HK-2 (cell line): ENCODE results near the gene RASA3.
"Not testable (repeated sequence)": the region's sequence is repeated elsewhere in the genome, so short reads cannot be mapped to it uniquely, and the experiment has no call there.

Source experiments
- DNase-seq: peaks from one replicate; pipeline ENCODE4 v3.0.0-alpha.2; 2018; ENCODE audit not compliant: unreplicated experiment

Gene RASA3

GRCh38 chr13:114101358-114102130 is 30.9 kb downstream of the RASA3 start:
- no peak for DNase-seq

GRCh38 chr13:114100446-114101357 is 31.7 kb downstream of the RASA3 start:
- no peak for DNase-seq

GRCh38 chr13:114099918-114100445 is 32.4 kb downstream of the RASA3 start:
- no peak for DNase-seq

GRCh38 chr13:114099191-114099590 is 33.2 kb downstream of the RASA3 start:
- DNase-seq = peak; percentile 69

- not testable (repeated sequence) for DNase-seq
Measured at GRCh38 chr13:114098689-114099056, 33.8 kb downstream of the RASA3 start.

- no peak for DNase-seq
Measured at GRCh38 chr13:114097893-114098688, 34.3 kb downstream of the RASA3 start.

GRCh38 chr13:114097212-114097892 is 35.1 kb downstream of the RASA3 start:
- no peak for DNase-seq

- no peak for DNase-seq
Measured at GRCh38 chr13:114096811-114097211, 35.6 kb downstream of the RASA3 start.

- DNase-seq = no peak
Measured at GRCh38 chr13:114096031-114096485, 36.4 kb downstream of the RASA3 start.

- DNase-seq = no peak
Measured at GRCh38 chr13:114095486-114095885, 36.9 kb downstream of the RASA3 start.

GRCh38 chr13:114093118-114093517 is 39.3 kb downstream of the RASA3 start:
- no peak for DNase-seq

GRCh38 chr13:114092468-114092867 is 40.0 kb downstream of the RASA3 start:
- DNase-seq = no peak

- no peak for DNase-seq
Measured at GRCh38 chr13:114090476-114090875, 41.9 kb downstream of the RASA3 start.

GRCh38 chr13:114089751-114090400 is 42.5 kb downstream of the RASA3 start:
- DNase-seq = no peak

GRCh38 chr13:114089341-114089740 is 43.1 kb downstream of the RASA3 start:
- DNase-seq = no peak

- no peak for DNase-seq
Measured at GRCh38 chr13:114088863-114089262, 43.6 kb downstream of the RASA3 start.

- DNase-seq = no peak
Measured at GRCh38 chr13:114088234-114088633, 44.2 kb downstream of the RASA3 start.

- DNase-seq = no peak
Measured at GRCh38 chr13:114087430-114087829, 45.0 kb downstream of the RASA3 start.

- DNase-seq = no peak
Measured at GRCh38 chr13:114082849-114083645, 49.4 kb downstream of the RASA3 start.
